GM23338 (cell line): ENCODE measurements around the gene PXMP2. TPM values are rescaled to one million over a fixed set of nuclear protein-coding genes. Genes with fewer than 3 reads are reported as not detected.

Source experiments
- ATAC-seq: fragments of 200-7000 bp; cut with Tn5 transposase; 3 replicates; pipeline ENCODE4 v1.9.1; 2020
- DNase-seq: peaks from one replicate; pipeline ENCODE4 v3.0.0-alpha.2; 2015; ENCODE audit warnings: low spot score
- H2AFZ ChIP-seq: fragments of 200-600 bp; sonication (generic); 2 replicates; pipeline ENCODE4 v1.8.0; 2016; ENCODE audit warnings: antibody characterized with exemption, mild to moderate bottlenecking, moderate library complexity
- H3F3A ChIP-seq: fragments of 200-600 bp; sonication (generic); replicated peaks from 2 replicates; pipeline ENCODE4 v1.8.0; 2017; ENCODE audit warnings: antibody characterized with exemption, mixed run types, low read depth
- H3K27ac ChIP-seq: fragments of 200-600 bp; sonication (generic); 2 replicates; pipeline ENCODE4 v1.6.1; 2016; ENCODE audit warnings: low read depth
- H3K27me3 ChIP-seq: fragments of 200-600 bp; sonication (generic); 2 replicates; pipeline ENCODE4 v1.8.0; 2016; ENCODE audit warnings: mild to moderate bottlenecking, mixed run types, moderate library complexity; ENCODE audit not compliant: insufficient read depth
- H3K36me3 ChIP-seq: fragments of 200-600 bp; sonication (generic); 2 replicates; pipeline ENCODE4 v1.8.0; 2016; ENCODE audit warnings: mild to moderate bottlenecking; ENCODE audit not compliant: insufficient read depth
- H3K4me1 ChIP-seq: fragments of 200-600 bp; sonication (generic); 2 replicates; pipeline ENCODE4 v1.8.0; 2016; ENCODE audit warnings: mild to moderate bottlenecking, moderate library complexity; ENCODE audit not compliant: insufficient read depth
- H3K4me2 ChIP-seq: fragments of 200-600 bp; sonication (generic); 2 replicates; pipeline ENCODE4 v1.7.1; 2017; ENCODE audit warnings: mixed run types
- H3K4me3 ChIP-seq: fragments of 200-600 bp; sonication (generic); 2 replicates; pipeline ENCODE4 v1.6.1; 2016; ENCODE audit warnings: mixed run types
- H3K79me2 ChIP-seq: fragments of 200-600 bp; sonication (generic); replicated peaks from 2 replicates; pipeline ENCODE4 v1.8.0; 2017; ENCODE audit warnings: mild to moderate bottlenecking; ENCODE audit not compliant: insufficient read depth
- H3K9me2 ChIP-seq: fragments of 200-600 bp; sonication (generic); 2 replicates; pipeline ENCODE4 v1.8.0; 2017; ENCODE audit not compliant: insufficient read depth
- H4K20me1 ChIP-seq: fragments of 200-600 bp; sonication (generic); replicated peaks from 2 replicates; pipeline ENCODE4 v1.8.0; 2017; ENCODE audit warnings: mild to moderate bottlenecking; ENCODE audit not compliant: insufficient read depth
- H3K27ac Mint-ChIP-seq: 2 replicates; pipeline ENCODE4 v1.8.0; 2020; ENCODE audit warnings: inconsistent platforms, mild to moderate bottlenecking, moderate library complexity, mixed read lengths
- H3K27me3 Mint-ChIP-seq: 3 replicates; pipeline ENCODE4 v1.8.0; 2022; ENCODE audit warnings: low read depth, mild to moderate bottlenecking, moderate library complexity, mixed read lengths, inconsistent platforms; ENCODE audit not compliant: insufficient read depth, poor library complexity
- H3K36me3 Mint-ChIP-seq: 3 replicates; pipeline ENCODE4 v1.8.0; 2021; ENCODE audit warnings: low read depth, mild to moderate bottlenecking, inconsistent platforms, moderate library complexity, mixed read lengths
- H3K4me1 Mint-ChIP-seq: 3 replicates; pipeline ENCODE4 v1.8.0; 2020; ENCODE audit warnings: mild to moderate bottlenecking, inconsistent platforms, mixed read lengths
- H3K4me3 Mint-ChIP-seq: 3 replicates; pipeline ENCODE4 v1.8.0; 2021; ENCODE audit warnings: moderate library complexity, mild to moderate bottlenecking, inconsistent platforms, mixed read lengths
- H3K9me3 Mint-ChIP-seq: 3 replicates; pipeline ENCODE4 v1.8.0; 2020; ENCODE audit warnings: moderate library complexity, mild to moderate bottlenecking, inconsistent platforms, mixed read lengths
- CREB1 ChIP-seq: fragments of 250-450 bp; sonication (Bioruptor Pico); IDR thresholded peaks from 2 replicates; pipeline ENCODE4 v1.5.0; 2020; ENCODE audit warnings: low read depth, mild to moderate bottlenecking, moderate library complexity
- CTCF ChIP-seq, 2 experiments: fragments of 200-600 bp in 1 of 2; sonication (generic) in 1 of 2; conservative IDR thresholded peaks; 2 replicates each; pipeline versions ENCODE4 v1.5.1 to v1.6.1; 2016 to 2017; ENCODE audit warnings: antibody characterized with exemption in 2 of 2, low read depth in 2 of 2, mild to moderate bottlenecking in 2 of 2, moderate library complexity in 1 of 2
- ETS1 ChIP-seq: IDR thresholded peaks from 2 replicates; pipeline ENCODE4 v1.6.1; 2016; ENCODE audit warnings: antibody characterized with exemption
- EZH2phosphoT487 ChIP-seq: fragments of 200-600 bp; sonication (generic); IDR thresholded peaks from one replicate; pipeline ENCODE4 v1.8.1; 2018; ENCODE audit warnings: antibody characterized with exemption; ENCODE audit not compliant: unreplicated experiment
- JUNB ChIP-seq: IDR thresholded peaks from one replicate; pipeline ENCODE4 v1.6.1; 2016; ENCODE audit warnings: antibody characterized with exemption; ENCODE audit not compliant: unreplicated experiment
- POLR2AphosphoS5 ChIP-seq: IDR thresholded peaks from 2 replicates; pipeline ENCODE4 v1.6.1; 2016; ENCODE audit warnings: antibody characterized with exemption, low read depth
- STAT1 ChIP-seq: IDR thresholded peaks from one replicate; pipeline ENCODE4 v1.6.1; 2016; ENCODE audit warnings: antibody characterized with exemption; ENCODE audit not compliant: unreplicated experiment
- polyA plus RNA-seq: library from polyadenylated mRNA; unstranded; fragments of >200 nt; fragmentation: Nextera tagmentation; extraction: Ambion mirVana; gene quantifications from 2 replicates; pipeline ENCODE4 v1.2.1, GENCODE V29; 2016
- total RNA-seq: library from RNA; depleted of rRNA; stranded (reverse); fragments of >200 nt; shearing (Covaris generic); gene quantifications from 2 replicates; pipeline ENCODE4 v1.2.3, GENCODE V29; 2014
- TF ChIP-seq, protein P1 (sequence below): IDR thresholded peaks from one replicate; pipeline ENCODE4 v1.6.1; 2018; ENCODE audit warnings: antibody characterized with exemption; ENCODE audit not compliant: unreplicated experiment

The PXMP2 gene
- total and polyA plus RNA-seq, 2 experiments from 2014 or later, result 17.3 to 19.7 TPM

DNA sequence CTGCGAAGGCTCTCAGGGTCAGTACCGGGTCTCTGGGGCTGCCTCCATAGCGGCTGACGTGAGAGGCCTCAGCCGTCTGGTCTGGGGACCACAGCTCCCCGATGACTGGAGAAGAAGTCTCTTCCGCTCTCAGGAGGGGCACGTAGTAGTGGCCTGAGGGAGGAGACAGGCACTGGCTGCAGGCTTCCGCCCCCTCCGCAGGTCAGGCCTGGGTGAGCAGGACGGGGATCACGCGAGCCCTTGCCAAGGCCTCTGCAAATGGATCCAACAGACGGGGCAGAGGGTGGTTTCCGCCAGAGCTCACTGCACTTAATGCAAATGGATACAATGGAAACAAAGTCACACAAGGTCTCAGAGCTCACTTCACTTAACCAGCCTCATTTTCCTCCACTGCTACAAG lies 49.5 kb downstream of the PXMP2 start (continued):
- TF ChIP-seq, protein P1, sequence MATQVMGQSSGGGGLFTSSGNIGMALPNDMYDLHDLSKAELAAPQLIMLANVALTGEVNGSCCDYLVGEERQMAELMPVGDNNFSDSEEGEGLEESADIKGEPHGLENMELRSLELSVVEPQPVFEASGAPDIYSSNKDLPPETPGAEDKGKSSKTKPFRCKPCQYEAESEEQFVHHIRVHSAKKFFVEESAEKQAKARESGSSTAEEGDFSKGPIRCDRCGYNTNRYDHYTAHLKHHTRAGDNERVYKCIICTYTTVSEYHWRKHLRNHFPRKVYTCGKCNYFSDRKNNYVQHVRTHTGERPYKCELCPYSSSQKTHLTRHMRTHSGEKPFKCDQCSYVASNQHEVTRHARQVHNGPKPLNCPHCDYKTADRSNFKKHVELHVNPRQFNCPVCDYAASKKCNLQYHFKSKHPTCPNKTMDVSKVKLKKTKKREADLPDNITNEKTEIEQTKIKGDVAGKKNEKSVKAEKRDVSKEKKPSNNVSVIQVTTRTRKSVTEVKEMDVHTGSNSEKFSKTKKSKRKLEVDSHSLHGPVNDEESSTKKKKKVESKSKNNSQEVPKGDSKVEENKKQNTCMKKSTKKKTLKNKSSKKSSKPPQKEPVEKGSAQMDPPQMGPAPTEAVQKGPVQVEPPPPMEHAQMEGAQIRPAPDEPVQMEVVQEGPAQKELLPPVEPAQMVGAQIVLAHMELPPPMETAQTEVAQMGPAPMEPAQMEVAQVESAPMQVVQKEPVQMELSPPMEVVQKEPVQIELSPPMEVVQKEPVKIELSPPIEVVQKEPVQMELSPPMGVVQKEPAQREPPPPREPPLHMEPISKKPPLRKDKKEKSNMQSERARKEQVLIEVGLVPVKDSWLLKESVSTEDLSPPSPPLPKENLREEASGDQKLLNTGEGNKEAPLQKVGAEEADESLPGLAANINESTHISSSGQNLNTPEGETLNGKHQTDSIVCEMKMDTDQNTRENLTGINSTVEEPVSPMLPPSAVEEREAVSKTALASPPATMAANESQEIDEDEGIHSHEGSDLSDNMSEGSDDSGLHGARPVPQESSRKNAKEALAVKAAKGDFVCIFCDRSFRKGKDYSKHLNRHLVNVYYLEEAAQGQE, result no peak

DNA sequence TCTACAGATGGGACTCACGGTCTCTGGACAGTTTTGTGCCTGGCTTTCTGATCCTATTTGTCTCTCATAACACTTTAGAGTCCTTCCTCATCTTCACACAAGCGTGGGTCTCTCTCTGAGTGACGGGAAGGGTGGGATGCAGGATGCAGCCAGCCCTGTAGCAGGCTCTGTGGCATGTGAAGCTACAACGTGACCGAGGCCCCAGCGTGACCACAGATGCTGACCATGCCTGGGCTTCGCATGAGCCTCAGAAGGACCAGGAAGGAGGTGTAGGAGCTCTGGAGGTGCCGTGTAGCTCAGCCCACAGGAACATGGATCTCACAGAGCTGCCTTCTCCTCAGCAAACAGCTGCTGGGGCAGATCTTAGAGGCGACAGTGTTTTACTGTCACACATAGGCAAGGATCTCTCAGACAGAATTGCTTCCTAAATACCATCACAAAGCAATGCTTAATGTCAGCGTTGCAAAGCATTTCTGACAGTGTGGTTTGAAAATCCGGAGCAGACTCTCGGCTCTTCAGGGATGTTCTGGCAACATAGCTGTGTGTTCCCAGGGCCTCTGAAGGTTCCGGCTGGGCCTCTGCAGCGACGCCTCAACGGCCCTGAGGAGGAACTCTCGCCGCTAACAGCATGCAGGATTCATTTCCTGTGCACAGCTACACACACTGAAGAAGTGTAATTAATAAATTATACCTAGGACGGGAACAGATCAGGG lies 52.4 kb downstream of the PXMP2 start:
- no peaks in the 10 kb centered on the region for H3K4me1 Mint-ChIP-seq
- H3K4me3 Mint-ChIP-seq, result no peak overlapping the region
- Histone ChIP-seq H3K27me3 (no peaks in the 10 kb centered on the region), H3K36me3 (peaks cover 39% of the 10 kb centered on the region), H4K20me1 (peaks cover 16% of the 10 kb centered on the region), H3K27ac (no peak overlapping the region), H3F3A (no peaks in the 10 kb centered on the region), H3K4me3 (no peak overlapping the region), H3K9me2 (no peaks in the 10 kb centered on the region), H3K79me2 (peaks cover 24% of the 10 kb centered on the region), H3K4me1 (no peaks in the 10 kb centered on the region), H2AFZ (no peak overlapping the region), H3K4me2 (no peak overlapping the region)
- TF ChIP-seq CTCF (conservative IDR thresholded peaks at IDR 0.05; ENCODE audit: low read depth in 2 of 2), result no peak
- TF ChIP-seq CREB1 (CRISPR knock-in tag), result no peak
- TF ChIP-seq JUNB, result no peak
- no peak for TF ChIP-seq POLR2AphosphoS5
- no peak for TF ChIP-seq EZH2phosphoT487
- H3K9me3 Mint-ChIP-seq, result no peaks in the 10 kb centered on the region
- H3K27me3 Mint-ChIP-seq, result peaks cover 11% of the 10 kb centered on the region
- ATAC-seq (no peak), DNase-seq (no peak)
- no peak overlapping the region for H3K27ac Mint-ChIP-seq
- H3K36me3 Mint-ChIP-seq, result peaks cover 92% of the 10 kb centered on the region

GRCh38 chr12:132740313-132740646 lies 52.9 kb downstream of the PXMP2 start:
- H3K79me2 ChIP-seq, result peaks cover 24% of the 10 kb centered on the region
- H3F3A ChIP-seq, result no peaks in the 10 kb centered on the region
- ATAC-seq (no peak), DNase-seq (no peak)
- no peak for TF ChIP-seq STAT1
- TF ChIP-seq ETS1, result no peak
- TF ChIP-seq EZH2phosphoT487, result no peak
- peaks cover 16% of the 10 kb centered on the region for H4K20me1 ChIP-seq
- no peaks in the 10 kb centered on the region for H3K4me1 ChIP-seq
- no peak overlapping the region for H3K27ac ChIP-seq
- H3K4me3 Mint-ChIP-seq, result no peak overlapping the region
- H3K36me3 ChIP-seq, result peaks cover 34% of the 10 kb centered on the region
- H3K4me3 ChIP-seq, result no peak overlapping the region
- no peaks in the 10 kb centered on the region for H3K4me1 Mint-ChIP-seq
- no peak overlapping the region for H3K4me2 ChIP-seq
- no peak overlapping the region for H3K27ac Mint-ChIP-seq
- H3K27me3 ChIP-seq, result no peaks in the 10 kb centered on the region
- peaks cover 13% of the 10 kb centered on the region for H3K27me3 Mint-ChIP-seq
- H2AFZ ChIP-seq, result no peak overlapping the region
- H3K9me2 ChIP-seq, result no peaks in the 10 kb centered on the region
- no peaks in the 10 kb centered on the region for H3K9me3 Mint-ChIP-seq
- peaks cover 92% of the 10 kb centered on the region for H3K36me3 Mint-ChIP-seq
